GM19395 (cell line): ENCODE results near the gene GULP1.
A peak's percentile ranks its signal among the peaks of the same experiment; 100 is the strongest.

Experiments used
- ATAC-seq: cut with Tn5 transposase; IDR thresholded peaks from one replicate; pipeline ENCODE4 v1.9.1; 2021; ENCODE audit warnings: mild to moderate bottlenecking, moderate library complexity; ENCODE audit not compliant: unreplicated experiment

The GULP1 gene

GRCh38 chr2:188365058-188365641 lies 73.5 kb downstream of the GULP1 start:
- ATAC-seq, result no peak

GRCh38 chr2:188367164-188367563 lies 75.5 kb downstream of the GULP1 start:
- no peak for ATAC-seq

DNA sequence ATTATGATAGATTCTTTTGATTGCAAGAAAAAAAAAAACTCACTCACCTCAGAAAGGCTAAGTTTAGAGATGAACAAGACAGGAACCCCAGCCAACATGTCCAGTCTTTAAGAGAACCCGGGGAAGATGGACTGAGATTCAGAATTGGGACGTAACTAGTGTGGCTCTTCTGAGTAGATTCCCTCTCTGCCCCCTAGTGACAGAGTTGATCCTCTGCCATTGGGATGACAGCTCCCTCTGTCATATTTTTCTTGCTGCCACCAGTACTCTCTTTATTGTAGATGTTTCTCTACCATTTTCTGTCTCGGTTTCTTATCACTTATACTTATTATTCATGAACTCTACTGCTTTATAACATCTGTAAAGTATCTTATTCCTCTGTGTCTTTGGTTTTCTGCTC lies 77.7 kb downstream of the GULP1 start:
- ATAC-seq, result peak; percentile 84

DNA sequence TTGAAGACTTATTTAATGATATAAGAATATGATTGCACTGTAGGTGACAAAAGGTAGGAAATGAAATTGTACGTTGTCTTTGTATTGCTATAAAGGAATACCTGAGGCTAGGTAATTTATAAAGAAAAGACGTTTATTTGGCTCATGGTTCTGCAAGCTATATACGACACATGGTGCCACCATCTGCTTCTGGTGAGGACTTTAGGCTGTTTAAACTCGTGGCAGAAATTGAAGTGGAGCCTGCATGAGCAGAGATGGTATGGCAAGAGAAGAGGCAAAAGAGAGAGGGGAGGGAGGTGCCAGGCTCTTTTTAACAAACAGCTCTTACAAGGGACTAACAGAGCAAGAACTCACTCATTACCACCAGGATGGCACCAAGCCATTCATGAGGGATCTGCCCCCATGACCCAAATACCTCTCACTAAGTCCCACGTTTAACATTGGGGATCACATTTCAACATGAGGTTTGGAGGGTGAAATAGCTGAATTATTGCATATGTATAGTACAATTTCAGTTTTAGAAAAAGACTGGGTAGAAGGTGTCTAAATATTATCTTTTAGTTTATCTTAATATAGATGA lies 86.8 kb downstream of the GULP1 start:
- ATAC-seq, result no peak

DNA sequence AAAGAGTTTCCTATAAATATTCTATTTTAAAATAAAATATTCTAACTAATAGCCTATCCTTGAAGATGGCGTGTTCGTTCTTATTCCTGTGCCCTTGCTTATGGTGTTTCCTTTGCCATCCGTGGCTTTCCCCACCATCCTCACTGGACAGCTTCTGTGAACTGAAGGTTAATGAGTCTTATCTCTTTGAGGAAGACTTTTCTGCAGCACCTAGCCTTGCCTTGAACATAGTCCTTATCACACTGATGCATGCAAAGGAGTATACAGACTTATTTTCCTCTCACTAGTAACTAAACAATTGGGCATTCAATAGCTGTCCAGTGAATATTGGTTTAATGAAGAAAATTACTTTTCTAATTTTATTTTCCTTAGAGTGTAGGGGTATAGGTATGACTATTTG lies 88.1 kb downstream of the GULP1 start:
- no peak for ATAC-seq

GRCh38 chr2:188380280-188380679 lies 88.6 kb downstream of the GULP1 start:
- no peak for ATAC-seq

GRCh38 chr2:188381614-188382013 lies 89.9 kb downstream of the GULP1 start:
- ATAC-seq, result no peak

DNA sequence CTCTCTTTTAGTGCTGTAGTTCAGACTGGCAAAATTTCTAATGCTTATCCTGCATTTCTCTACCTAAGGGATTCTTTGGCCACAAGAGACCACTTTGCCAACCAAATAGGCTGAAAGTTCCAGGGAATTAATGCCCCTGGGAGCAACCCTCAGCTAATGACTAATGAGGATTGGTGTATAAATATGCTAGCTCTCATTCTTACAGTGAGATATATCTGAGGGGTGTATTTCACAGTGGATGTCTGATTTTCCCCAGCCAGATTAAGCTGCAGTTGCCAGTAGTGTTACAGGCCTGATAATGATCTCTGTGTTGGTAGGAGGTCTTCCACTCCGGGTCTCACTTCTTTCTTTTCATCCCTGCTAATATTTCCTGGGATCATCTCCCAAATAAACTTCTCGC lies 90.4 kb downstream of the GULP1 start:
- ATAC-seq, result no peak

DNA sequence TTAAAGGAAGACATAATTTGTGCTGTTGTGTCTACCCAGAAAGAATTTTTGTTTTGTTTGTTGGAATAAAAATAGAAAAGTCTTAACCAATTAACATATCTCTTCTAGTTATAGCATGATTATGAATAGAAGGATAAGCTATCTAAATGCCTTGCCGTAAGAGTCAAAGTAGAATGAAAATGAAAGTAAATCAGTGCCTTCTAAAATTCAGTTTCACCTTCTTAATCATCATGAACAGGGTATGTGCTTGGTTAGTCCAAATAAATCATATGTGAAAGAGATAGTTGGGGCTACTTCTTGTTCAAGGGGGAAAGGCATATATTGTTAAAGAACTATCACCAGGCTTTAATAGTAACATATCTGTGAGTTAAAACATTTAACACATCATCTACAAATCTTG lies 91.5 kb downstream of the GULP1 start:
- no peak for ATAC-seq

GRCh38 chr2:188385857-188386256 lies 94.2 kb downstream of the GULP1 start:
- no peak for ATAC-seq

GRCh38 chr2:188388831-188389230 lies 97.2 kb downstream of the GULP1 start:
- ATAC-seq, result no peak

DNA sequence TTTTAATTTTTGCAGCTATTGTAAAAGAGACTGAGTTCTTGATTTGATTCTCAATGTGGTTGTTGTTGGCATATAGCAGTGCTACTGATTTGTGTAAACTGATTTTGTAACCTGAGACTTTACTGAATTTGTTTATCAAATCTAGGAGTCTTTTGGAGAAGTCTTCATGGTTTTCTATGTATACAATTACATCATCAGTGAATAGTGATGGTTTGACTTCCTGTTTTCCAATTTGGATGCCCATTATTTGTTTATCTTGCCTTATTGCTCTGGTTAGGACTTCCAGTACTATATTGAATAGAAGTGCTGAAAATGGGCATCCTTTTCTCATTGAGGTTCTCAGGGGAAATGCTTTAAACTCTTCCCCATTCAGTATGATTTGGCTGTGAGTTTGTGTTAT lies 99.7 kb downstream of the GULP1 start:
- no peak for ATAC-seq

- no peak for ATAC-seq
These were observed 103.3 kb downstream of the GULP1 start for GRCh38 chr2:188394931-188395472.

DNA sequence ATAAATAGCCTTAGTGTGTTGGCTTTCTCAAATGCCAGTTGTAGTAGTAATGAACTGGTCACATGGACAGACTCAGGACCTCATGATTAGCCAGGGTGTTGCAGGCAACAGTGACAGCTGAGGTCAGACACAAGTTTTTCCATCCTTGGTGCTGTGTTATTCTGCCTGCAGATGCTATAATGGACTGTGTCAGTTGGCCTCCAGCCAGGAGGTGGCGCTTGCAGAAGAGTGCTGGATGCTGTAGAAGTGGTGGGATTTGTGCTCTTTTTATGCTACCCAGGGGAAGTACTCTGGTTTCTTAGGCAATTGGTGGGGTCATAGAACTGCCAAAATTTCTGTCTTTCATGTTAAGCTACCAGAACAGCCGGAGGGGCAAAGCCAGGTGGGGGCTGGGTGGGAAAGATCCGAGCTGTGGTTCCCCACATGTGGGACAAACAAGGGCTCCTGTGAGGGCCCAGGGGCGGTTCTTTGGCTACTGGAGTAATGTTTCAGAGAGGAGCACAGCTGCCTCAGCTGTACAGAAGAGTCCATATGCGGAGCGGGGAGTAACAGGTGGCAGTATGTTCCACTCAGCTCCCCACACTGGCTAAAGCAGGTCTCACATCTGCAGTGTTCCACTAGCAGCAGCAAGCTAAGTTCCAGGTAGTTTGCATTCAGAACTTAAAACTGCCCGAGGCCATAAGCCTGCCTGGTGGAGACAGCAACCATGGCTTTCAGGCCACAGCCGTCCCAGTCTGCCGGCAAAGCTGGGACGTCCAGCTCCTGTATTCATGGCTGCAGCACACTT lies 104.4 kb downstream of the GULP1 start:
- no peak for ATAC-seq

GRCh38 chr2:188399159-188399558 lies 107.5 kb downstream of the GULP1 start:
- ATAC-seq, result no peak

GRCh38 chr2:188403676-188404075 lies 112.0 kb downstream of the GULP1 start:
- no peak for ATAC-seq

GRCh38 chr2:188404341-188405004 lies 112.8 kb downstream of the GULP1 start:
- no peak for ATAC-seq

GRCh38 chr2:188406414-188406813 lies 114.7 kb downstream of the GULP1 start:
- no peak for ATAC-seq

- ATAC-seq, result no peak
These were observed 119.0 kb downstream of the GULP1 start for GRCh38 chr2:188410504-188411235.

GRCh38 chr2:188412190-188412589 lies 120.5 kb downstream of the GULP1 start:
- ATAC-seq, result no peak

GRCh38 chr2:188414411-188414810 lies 122.7 kb downstream of the GULP1 start:
- no peak for ATAC-seq
